Measurements from ENCODE around the gene NOSIP. TPM values are rescaled to one million over a fixed set of nuclear protein-coding genes. Genes with fewer than 3 reads are reported as not detected.

NOSIP gene
- total RNA-seq, 1 donor from 2014 or later = 38.6 TPM

Other genes with a start within 250 kb of the NOSIP start
- 3.5 TPM for gene CD37, start 245.2 kb downstream of the NOSIP start, total RNA-seq
- gene TEAD2, start 218.1 kb downstream of the NOSIP start, total RNA-seq = 8.0 TPM
- gene DKKL1, start 216.7 kb downstream of the NOSIP start, total RNA-seq = 0.24 TPM
- not detected for gene KASH5, start 192.3 kb downstream of the NOSIP start, total RNA-seq
- gene PTH2, start 157.1 kb downstream of the NOSIP start, total RNA-seq = not detected
- gene GFY, start 155.2 kb downstream of the NOSIP start, total RNA-seq = not detected
- not detected for gene SLC17A7, start 139.0 kb downstream of the NOSIP start, total RNA-seq
- gene PIH1D1, start 128.7 kb downstream of the NOSIP start, total RNA-seq = 53.6 TPM
- gene ALDH16A1, start 127.3 kb downstream of the NOSIP start, total RNA-seq = 27.2 TPM
- gene FLT3LG, start 106.3 kb downstream of the NOSIP start, total RNA-seq = 3.3 TPM
- 2,820 TPM for gene RPL13A, start 92.9 kb downstream of the NOSIP start, total RNA-seq
- gene RPS11, start 84.1 kb downstream of the NOSIP start, total RNA-seq = 1,446 TPM
- gene FCGRT, start 67.9 kb downstream of the NOSIP start, total RNA-seq = 30.4 TPM
- gene RCN3, start 52.6 kb downstream of the NOSIP start, total RNA-seq = 1.8 TPM
- 13.2 TPM for gene PRRG2, start 760 bp upstream of the NOSIP start, total RNA-seq
- gene PRR12, start 10.6 kb upstream of the NOSIP start, total RNA-seq = 11.7 TPM
- gene RRAS, start 59.6 kb upstream of the NOSIP start, total RNA-seq = 16.4 TPM
- gene SCAF1, start 61.7 kb upstream of the NOSIP start, total RNA-seq = 31.0 TPM
- gene IRF3, start 85.3 kb upstream of the NOSIP start, total RNA-seq = 38.6 TPM
- 23.5 TPM for gene BCL2L12, start 85.4 kb upstream of the NOSIP start, total RNA-seq
- 99.0 TPM for gene PRMT1, start 96.7 kb upstream of the NOSIP start, total RNA-seq
- gene ADM5, start 109.0 kb upstream of the NOSIP start, total RNA-seq = 0.92 TPM
- gene CPT1C, start 110.6 kb upstream of the NOSIP start, total RNA-seq = 1.1 TPM
- 0.12 TPM for gene TSKS, start 182.8 kb upstream of the NOSIP start, total RNA-seq
- 54.0 TPM for gene AP2A1, start 186.4 kb upstream of the NOSIP start, total RNA-seq
- 8.3 TPM for gene FUZ, start 232.7 kb upstream of the NOSIP start, total RNA-seq
- 25.6 TPM for gene MED25, start 237.7 kb upstream of the NOSIP start, total RNA-seq